Measurements from ENCODE around the gene UFSP2. TPM values are rescaled to one million over a fixed set of nuclear protein-coding genes. Genes with fewer than 3 reads are reported as not detected.

UFSP2 gene
- total RNA-seq, 1 donor from 2014 or later, result 51.2 TPM

DNA sequence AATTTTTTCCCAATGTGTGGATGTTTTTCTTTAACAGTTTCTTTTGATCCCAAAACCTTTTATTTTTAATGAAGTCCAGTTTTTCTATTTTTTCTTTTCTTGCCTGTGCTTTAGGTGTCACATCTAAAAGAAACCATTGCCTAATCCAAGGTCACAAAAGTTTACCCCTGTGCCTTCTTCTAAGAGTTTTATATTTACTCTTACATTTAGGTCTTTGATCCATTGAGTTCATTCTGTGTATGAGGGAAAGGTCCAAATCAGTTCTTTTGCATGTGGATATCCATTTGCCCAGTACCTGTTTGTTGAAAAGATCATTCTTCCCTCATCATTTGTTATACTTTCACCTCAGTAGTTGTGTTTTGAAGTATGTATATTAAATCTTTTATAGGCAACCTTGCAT is 43.0 kb downstream of the UFSP2 start:
- TF ChIP-seq, protein P1, sequence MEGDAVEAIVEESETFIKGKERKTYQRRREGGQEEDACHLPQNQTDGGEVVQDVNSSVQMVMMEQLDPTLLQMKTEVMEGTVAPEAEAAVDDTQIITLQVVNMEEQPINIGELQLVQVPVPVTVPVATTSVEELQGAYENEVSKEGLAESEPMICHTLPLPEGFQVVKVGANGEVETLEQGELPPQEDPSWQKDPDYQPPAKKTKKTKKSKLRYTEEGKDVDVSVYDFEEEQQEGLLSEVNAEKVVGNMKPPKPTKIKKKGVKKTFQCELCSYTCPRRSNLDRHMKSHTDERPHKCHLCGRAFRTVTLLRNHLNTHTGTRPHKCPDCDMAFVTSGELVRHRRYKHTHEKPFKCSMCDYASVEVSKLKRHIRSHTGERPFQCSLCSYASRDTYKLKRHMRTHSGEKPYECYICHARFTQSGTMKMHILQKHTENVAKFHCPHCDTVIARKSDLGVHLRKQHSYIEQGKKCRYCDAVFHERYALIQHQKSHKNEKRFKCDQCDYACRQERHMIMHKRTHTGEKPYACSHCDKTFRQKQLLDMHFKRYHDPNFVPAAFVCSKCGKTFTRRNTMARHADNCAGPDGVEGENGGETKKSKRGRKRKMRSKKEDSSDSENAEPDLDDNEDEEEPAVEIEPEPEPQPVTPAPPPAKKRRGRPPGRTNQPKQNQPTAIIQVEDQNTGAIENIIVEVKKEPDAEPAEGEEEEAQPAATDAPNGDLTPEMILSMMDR (IDR thresholded peaks at IDR 0.05; ENCODE audit: borderline replicate concordance), result no peak
- peaks cover 6% of the 10 kb centered on the region for H3K4me1 ChIP-seq
- intact Hi-C loops (cut with micrococcal nuclease), result no loop called here
- no peak overlapping the region for H3K4me3 ChIP-seq
- no peak for DNase-seq
- H3K27me3 ChIP-seq (ENCODE audit: low read depth), result no peaks in the 10 kb centered on the region
- H3K9me3 ChIP-seq (replicated peaks), result peaks cover 10% of the 10 kb centered on the region
- no peak overlapping the region for H3K27ac ChIP-seq (replicated peaks)
- no peaks in the 10 kb centered on the region for H3K36me3 ChIP-seq

DNA sequence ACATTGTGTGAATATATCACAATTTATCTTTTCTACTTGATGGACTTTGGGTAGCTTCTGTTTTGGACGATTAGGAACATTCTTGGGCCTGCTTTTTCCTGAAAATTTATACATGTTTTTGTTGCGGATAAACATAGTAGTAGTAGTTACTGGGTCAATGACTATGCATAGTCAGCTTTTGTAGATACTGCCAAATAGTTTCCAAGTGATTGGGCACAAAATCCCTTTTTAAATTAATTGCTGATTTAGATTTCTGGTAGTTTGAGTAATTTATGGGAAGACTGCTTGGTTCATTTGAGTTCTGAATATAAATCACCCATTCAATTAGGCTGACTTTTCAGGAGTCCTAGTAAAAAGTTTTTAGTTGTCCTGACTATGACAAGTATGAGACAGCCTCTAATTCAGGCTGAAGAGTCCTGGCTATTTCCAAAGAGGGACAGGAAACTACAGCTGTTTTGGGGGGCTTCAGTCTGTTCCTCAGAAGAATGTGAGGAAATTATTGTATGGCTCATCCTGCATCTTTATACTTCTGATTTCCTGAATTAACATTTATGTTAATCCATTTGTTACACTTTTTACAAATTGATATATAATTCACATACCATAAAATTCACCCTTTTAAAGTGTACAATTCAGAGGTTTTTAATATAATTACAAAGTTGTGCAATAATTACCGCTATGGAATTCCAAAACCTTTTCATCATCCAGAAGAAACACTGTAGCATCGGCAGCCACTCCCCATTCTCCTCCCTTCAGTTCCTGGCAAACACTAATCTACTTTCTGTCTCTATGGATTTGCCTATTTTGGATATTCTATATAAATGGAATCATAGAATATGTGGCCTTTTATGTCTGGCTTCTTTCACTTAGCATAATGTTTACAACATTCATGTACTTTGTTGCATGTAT is 44.2 kb downstream of the UFSP2 start:
- H3K27me3 ChIP-seq (ENCODE audit: low read depth), result no peaks in the 10 kb centered on the region
- no peaks in the 10 kb centered on the region for H3K36me3 ChIP-seq
- H3K4me3 ChIP-seq, result no peak overlapping the region
- peaks cover 6% of the 10 kb centered on the region for H3K4me1 ChIP-seq
- TF ChIP-seq, protein P1 (IDR thresholded peaks at IDR 0.05; ENCODE audit: borderline replicate concordance), result no peak
- intact Hi-C loops (cut with micrococcal nuclease), result no loop called here
- DNase-seq, result no peak
- no peak overlapping the region for H3K27ac ChIP-seq (replicated peaks)
- H3K9me3 ChIP-seq (replicated peaks), result peaks cover 10% of the 10 kb centered on the region

DNA sequence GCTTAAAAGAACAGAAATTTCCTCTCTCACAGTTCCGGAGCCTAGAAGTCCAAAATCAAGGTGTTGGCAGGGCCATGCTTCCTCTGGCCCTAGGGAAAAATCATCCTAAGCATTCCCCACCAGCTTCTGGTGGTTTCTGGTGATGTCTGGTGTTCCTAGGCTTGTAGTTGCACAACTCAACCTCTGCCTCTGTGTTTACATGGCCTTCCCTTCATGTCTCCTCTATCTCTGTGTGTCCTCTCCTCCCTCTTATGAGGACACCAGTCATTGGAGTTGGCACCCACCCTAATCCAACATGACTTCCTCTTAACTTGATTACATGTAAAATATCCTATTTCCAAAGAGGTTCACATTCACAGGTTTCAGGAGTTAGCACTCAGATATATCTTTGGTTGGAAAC is 45.4 kb downstream of the UFSP2 start:
- intact Hi-C loops (cut with micrococcal nuclease), result no loop called here
- no peak overlapping the region for H3K27ac ChIP-seq (replicated peaks)
- H3K9me3 ChIP-seq (replicated peaks), result peaks cover 10% of the 10 kb centered on the region
- no peak for DNase-seq
- no peak overlapping the region for H3K4me3 ChIP-seq
- no peaks in the 10 kb centered on the region for H3K27me3 ChIP-seq (ENCODE audit: low read depth)
- H3K4me1 ChIP-seq, result peaks cover 5% of the 10 kb centered on the region
- no peaks in the 10 kb centered on the region for H3K36me3 ChIP-seq
- TF ChIP-seq, protein P1 (IDR thresholded peaks at IDR 0.05; ENCODE audit: borderline replicate concordance), result no peak

DNA sequence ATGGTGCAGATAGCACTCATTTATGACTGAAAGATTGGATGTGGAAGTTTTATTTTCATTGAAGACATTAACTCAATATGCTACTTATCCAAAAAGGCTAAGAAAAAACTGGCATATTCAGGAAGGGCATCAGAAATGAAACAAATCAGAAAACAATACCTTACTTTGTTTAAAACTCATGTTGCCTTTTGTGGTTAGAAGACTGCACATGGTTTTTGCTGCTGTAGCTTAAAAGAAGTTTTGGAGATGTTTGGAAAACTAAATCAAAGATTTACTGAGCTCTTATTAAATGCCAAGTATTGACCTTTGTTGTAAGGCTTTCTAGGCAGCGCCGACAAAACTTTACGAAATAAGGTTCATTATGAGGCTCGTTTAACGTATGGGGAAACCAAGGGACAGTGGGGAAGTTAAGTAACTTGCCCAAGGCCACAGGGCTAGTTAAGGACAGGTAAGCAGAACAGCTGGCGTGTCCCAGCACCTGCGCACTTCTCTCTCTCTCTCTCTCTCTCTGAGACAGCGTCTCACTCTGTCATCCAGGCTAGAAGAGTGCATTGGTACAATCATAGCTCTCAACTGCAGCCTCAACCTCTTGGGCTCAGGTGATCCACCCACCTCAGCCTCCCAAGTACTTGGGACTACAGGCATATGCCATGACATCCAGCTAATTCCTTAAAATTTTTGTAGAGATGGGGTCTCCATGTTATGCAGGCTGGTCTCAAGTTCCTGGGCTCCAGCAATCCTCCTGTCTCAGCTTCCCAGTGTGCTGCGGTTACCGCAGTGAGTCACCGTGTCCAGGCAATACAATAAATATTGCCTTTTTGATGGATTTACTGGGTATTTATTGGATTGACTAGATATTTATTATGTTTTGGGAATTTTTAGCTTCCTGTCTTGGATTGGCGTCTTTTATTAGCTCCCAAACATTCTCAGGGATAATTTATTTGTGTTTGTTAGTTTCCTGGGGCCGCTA is 46.2 kb downstream of the UFSP2 start:
- intact Hi-C loops (cut with micrococcal nuclease), result no loop called here

DNA sequence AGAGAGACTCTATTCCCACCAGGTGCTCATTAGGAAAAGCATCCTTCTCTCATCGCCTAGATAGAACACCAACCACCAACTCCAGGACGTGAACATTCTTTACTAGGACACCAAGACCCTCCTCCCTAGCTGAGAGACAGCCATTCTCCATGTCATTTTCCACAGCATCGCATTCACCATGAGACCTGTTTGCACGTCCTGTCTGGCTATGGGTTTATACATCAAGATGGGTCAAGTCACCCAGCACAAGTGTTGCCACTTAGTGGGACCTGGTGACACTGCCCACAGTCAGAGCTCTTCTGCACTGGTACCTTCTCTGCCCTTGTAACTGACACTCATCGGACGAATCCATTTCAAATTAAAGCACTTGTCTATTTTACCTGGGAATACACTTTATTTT is 47.5 kb downstream of the UFSP2 start:
- TF ChIP-seq, protein P1 (IDR thresholded peaks at IDR 0.05; ENCODE audit: borderline replicate concordance), result no peak
- Histone ChIP-seq H3K27ac (replicated peaks) (no peak overlapping the region), H3K4me3 (no peak overlapping the region), H3K27me3 (ENCODE audit: low read depth) (no peaks in the 10 kb centered on the region), H3K4me1 (no peaks in the 10 kb centered on the region), H3K36me3 (no peaks in the 10 kb centered on the region), H3K9me3 (replicated peaks) (peaks cover 10% of the 10 kb centered on the region)
- DNase-seq, result no peak
- intact Hi-C loops (cut with micrococcal nuclease), result no loop called here

More for the DNA sequence above, 46.2 kb downstream of the UFSP2 start:
- Histone ChIP-seq H3K4me1 (no peaks in the 10 kb centered on the region), H3K9me3 (replicated peaks) (peaks cover 10% of the 10 kb centered on the region), H3K4me3 (no peak overlapping the region), H3K27me3 (ENCODE audit: low read depth) (no peaks in the 10 kb centered on the region), H3K36me3 (no peaks in the 10 kb centered on the region), H3K27ac (replicated peaks) (no peak overlapping the region)
- TF ChIP-seq, protein P1 (IDR thresholded peaks at IDR 0.05; ENCODE audit: borderline replicate concordance), result no peak
- no peak for DNase-seq

All from left ventricle myocardium inferior (tissue), 1 donor.